ES-I3 (cell line): ENCODE results near the gene KLHL25.
"Not testable (repeated sequence)": the region's sequence is repeated elsewhere in the genome, so short reads cannot be mapped to it uniquely, and the experiment has no call there.

Experiments used
- H3K36me3 ChIP-seq: 2 replicates; pipeline ENCODE4 v1.6.1; 2013; ENCODE audit warnings: mild to moderate bottlenecking, low read length, control low read depth, moderate library complexity; ENCODE audit not compliant: insufficient read depth
- H3K4me1 ChIP-seq: 2 replicates; pipeline ENCODE4 v1.6.1; 2013; ENCODE audit warnings: mild to moderate bottlenecking, control low read depth, low read length; ENCODE audit not compliant: insufficient read depth
- H3K9ac ChIP-seq: 2 replicates; pipeline ENCODE4 v1.6.1; 2013; ENCODE audit warnings: low read depth, mild to moderate bottlenecking, low read length, moderate library complexity
- H3K9me3 ChIP-seq: 2 replicates; pipeline ENCODE4 v1.6.1; 2013; ENCODE audit warnings: mild to moderate bottlenecking, low read length, moderate library complexity; ENCODE audit not compliant: control insufficient read depth, insufficient read depth

The KLHL25 gene

DNA sequence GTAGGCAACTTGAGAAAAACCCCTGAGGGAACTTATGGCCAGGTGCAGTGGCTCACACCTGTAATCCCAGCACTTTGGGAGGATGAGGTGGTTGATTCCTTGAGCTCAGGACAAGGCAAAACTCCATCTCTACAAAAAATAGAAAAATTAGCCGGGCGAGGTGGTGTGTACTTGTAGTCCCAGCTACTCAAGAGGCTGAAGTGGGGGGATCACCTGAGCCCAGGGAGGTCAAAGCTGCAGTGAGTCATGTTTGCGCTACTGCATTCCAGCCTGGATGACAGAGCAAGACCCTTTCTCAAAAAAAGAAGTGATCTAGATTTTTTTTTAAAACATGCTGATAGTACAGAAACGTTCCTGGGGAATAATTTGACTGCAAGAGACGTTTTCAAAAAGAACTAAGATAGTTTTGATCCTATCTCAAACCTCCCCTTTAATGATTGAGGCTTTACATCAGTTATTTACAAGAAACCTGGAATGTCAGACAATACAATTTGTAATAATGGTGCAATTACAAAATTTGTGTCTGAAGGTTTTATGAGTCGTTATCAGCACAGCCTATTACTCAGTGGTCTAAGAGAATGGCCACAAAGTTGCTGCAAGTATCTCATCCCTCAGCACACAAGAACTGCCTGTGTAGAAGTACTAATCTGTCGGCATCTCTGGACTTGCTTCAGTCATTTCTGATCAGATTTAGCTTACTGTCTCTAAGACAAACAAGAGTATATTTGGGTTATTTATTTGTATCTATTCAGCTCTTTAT, 32.2 kb upstream of the KLHL25 start:
- H3K4me1 ChIP-seq = no peaks in the 10 kb centered on the region
- no peak overlapping the region for H3K9ac ChIP-seq
- H3K9me3 ChIP-seq = no peaks in the 10 kb centered on the region
- H3K36me3 ChIP-seq = no peaks in the 10 kb centered on the region

DNA sequence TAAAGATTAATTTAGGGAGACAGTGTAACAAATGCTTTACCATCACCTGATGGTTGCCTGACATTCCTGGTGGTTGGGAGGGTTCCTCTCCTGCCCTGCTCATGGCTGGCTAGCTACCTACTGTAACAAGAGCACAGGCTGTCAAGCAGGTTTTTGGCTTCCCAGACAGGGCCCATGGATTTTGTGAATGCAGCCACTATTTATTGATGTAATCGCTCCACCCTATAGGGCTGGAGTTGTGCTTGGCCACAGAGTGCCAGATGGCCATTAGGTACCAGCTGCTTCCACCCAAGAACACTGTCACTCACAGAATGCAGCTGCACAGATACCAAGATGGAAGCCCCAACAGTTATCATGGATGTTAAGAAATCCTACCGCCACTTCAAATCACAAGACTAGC, 31.0 kb upstream of the KLHL25 start:
- no peaks in the 10 kb centered on the region for H3K4me1 ChIP-seq
- H3K36me3 ChIP-seq = no peaks in the 10 kb centered on the region
- H3K9me3 ChIP-seq = no peaks in the 10 kb centered on the region
- no peak overlapping the region for H3K9ac ChIP-seq

DNA sequence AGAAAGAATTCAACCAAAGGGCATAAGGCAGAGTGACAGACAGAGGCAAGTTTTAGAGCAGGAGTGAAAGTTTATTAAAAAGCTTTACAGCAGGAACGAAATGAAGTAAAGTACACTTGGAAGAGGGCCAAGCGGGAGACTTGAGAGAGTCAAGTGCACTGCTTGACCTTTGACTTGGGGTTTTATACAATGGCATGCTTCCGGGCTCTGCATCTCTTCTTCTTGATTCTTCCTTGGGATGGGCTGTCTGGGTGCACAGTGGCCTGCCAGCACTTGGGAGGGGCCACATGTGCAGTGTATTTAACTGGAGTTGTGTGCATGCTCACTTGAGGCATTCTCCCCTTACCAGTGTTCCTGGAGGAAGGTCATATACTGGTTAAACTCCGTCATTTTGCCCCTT, 30.4 kb upstream of the KLHL25 start:
- H3K36me3 ChIP-seq = no peaks in the 10 kb centered on the region
- H3K9ac ChIP-seq = no peak overlapping the region
- H3K4me1 ChIP-seq = no peaks in the 10 kb centered on the region
- H3K9me3 ChIP-seq = no peaks in the 10 kb centered on the region

DNA sequence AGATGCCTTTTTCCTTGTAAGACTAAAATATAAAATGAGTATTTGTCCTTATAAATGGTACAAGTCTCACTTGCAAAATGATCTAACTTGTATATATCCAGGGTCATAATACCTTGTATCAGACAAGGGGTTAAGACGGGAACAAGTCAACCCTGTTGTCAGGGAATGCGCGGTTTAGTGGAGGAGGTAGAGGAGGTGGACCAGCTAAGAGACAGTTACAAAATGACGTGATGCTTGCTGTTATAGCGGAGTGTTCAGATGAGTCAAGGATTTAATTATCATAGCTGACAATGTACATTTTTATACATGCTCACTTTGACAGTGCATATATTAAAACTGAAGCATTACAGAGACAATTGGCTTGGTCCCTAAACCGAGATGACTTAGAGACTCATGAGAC, 26.8 kb upstream of the KLHL25 start:
- no peaks in the 10 kb centered on the region for H3K36me3 ChIP-seq
- no peaks in the 10 kb centered on the region for H3K9me3 ChIP-seq
- H3K9ac ChIP-seq = no peak overlapping the region
- no peaks in the 10 kb centered on the region for H3K4me1 ChIP-seq

DNA sequence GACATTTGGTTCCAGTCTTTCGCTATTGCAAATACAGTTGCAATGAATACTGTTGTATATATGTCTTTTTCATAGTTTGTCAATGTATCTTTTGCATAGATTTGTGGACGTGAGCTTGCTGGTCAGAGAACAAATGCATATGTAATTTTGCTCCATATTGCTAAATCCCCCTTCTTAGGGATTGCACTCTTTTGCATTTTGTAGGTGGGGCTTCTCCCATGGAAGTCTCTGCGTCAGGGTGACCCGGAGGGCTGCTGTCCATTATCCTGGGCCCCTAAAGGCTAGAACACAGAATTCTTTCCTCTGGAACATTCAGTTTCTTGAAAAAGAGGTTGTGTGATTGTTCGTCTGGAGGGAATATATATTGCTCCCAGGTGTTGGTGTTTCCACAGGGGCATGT, 25.2 kb upstream of the KLHL25 start:
- Histone ChIP-seq H3K36me3 (no peaks in the 10 kb centered on the region), H3K4me1 (no peaks in the 10 kb centered on the region), H3K9me3 (no peaks in the 10 kb centered on the region), H3K9ac (no peak overlapping the region)

DNA sequence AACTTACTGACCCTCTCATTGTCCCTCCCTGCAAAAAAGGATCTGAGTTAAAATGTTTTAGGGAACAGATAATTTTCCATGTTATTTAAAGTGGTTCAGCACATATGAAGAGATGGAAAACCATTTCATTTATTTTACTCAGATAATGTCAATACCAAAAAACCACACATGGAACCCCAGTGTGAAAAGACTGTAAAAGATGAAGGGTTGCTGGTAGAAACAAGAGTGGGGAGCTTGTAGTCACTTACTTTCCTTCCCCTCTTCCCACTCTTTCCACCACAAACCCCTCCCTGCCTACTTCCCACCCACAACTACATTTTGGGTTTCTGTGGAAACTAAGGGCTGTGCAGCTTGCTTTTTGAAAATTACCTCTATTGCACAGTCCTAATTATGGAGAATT, 18.5 kb upstream of the KLHL25 start:
- Histone ChIP-seq H3K9ac (no peak overlapping the region), H3K9me3 (no peaks in the 10 kb centered on the region), H3K4me1 (no peaks in the 10 kb centered on the region), H3K36me3 (no peaks in the 10 kb centered on the region)

DNA sequence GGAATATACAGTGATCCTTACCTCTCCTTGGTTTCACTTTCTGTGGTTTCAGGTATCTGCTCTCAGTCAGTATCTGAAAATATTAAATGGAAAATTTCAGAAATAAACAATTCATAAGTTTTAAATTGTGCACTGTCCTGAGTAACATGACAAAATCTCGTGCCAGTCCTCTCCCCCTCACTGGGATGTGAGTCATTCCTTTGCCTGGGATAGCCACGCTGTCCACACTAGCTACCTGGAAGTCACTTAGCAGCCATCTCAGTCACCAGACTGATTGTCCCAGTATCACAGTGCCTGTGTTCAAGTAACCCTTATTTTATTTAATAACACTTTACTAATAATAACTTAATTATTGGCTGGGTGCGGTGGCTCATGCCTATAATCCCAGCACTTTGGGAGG, 15.3 kb upstream of the KLHL25 start:
- Histone ChIP-seq H3K4me1 (no peaks in the 10 kb centered on the region), H3K9me3 (no peaks in the 10 kb centered on the region), H3K36me3 (no peaks in the 10 kb centered on the region), H3K9ac (no peak overlapping the region)

DNA sequence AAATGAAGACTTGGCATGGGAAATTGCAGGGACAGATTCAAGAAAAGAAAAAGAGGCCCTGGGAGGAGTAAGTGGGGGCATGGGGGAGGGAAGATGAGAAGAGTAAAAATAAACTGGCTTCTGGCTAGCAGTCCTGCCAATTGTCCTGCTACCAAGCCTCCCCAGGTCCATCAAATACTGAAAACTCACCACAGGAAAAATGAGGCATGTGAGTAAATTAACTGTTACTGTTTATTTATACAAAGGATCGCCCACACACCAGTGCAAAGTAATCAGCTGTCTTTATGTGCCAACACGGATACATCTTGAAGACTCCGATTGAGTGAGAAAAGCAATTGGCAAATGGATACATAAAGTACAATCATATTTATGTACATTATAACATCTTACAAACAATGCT, 10.7 kb upstream of the KLHL25 start:
- Histone ChIP-seq H3K9ac (no peak overlapping the region), H3K4me1 (no peaks in the 10 kb centered on the region)

DNA sequence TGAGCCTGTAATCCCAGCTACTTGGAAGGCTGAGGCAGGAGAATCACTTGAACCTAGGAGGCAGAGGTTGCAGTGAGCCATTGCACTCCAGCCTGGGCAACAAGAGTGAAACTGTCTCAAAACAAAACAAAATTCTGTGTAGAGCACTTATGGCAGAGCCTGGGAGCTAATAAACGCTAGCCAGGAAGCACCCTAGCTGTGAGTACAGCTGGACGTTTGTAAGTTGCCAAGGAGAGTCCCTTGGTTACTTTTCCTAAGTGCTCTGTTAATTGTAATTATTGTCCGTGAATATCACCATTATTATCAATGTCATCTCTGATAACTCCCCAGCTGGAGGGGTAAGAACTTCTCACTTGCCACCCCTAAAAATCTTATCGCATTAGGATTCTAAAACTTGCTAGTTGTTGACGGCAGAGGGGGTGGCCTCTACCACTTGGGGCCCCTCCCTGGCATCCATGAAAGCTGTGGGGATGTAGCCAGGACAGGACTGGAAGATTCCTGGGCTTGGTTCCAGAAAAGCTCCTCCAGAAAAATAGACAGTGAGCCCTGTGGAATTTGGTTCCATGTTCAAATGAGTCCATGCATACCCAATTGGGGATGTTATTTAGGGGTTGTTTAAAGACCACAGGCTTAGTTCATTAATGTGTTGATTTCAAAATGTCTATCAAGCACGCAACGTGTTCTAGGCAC, 9.9 kb upstream of the KLHL25 start:
- H3K36me3 ChIP-seq = no peaks in the 10 kb centered on the region
- no peaks in the 10 kb centered on the region for H3K9me3 ChIP-seq
- no peak overlapping the region for H3K9ac ChIP-seq
- no peaks in the 10 kb centered on the region for H3K4me1 ChIP-seq

More for the DNA sequence above, 10.7 kb upstream of the KLHL25 start:
- no peaks in the 10 kb centered on the region for H3K36me3 ChIP-seq
- no peaks in the 10 kb centered on the region for H3K9me3 ChIP-seq

DNA sequence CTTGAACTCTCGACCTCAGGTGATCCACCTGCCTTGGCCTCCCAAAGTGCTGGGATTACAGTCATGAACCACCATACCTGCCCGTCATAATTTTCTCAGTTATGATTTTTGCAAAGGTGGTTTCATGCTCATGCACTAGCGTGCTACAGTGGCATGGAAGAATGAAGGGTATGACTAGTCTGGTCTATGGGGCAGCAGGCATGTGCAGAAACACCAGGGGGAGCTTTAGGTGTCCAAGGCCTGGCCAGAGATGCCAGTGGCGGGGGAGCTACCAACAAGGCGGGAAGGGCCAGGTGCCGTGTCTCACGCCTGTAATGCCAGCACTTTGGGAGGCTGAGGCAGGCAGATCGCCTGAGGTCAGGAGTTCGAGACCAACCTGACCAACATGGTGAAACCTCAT, 7.9 kb upstream of the KLHL25 start:
- H3K36me3 ChIP-seq, H3K4me1 ChIP-seq, H3K9me3 ChIP-seq: not testable (repeated sequence)

DNA sequence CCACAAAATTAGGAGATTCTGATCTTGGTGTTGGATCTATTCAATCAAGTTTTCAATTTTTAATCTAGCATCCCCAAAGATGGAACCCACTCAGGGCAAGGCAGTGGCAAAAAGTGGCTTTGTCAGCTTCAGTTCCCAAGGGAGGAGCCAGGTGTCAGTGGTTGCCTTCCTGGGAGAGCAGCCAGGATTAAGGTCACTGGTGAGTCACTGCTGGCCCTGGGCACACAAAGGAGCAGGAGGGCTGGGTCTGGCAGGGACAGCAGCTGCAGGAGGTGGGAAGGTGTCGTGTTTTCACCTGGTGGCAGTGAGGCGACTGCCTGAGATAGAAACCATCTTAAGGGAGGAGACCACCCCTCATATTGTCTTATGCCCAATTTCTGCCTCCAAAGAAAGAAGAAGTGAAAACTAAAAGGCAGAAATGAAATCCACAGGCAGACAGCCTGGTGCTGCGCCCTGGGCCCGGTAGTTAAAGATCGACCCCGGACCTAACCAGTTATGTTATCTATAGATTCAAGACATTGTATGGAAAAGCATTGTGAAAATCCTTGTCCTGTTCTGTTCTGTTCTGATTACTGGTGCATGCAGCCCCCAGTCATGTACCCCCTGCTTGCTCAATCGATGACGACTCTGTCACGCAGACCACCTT, 5.9 kb upstream of the KLHL25 start:
- no peak overlapping the region for H3K9ac ChIP-seq
- H3K4me1 ChIP-seq = no peaks in the 10 kb centered on the region
- H3K36me3 ChIP-seq = no peaks in the 10 kb centered on the region
- H3K9me3 ChIP-seq = no peaks in the 10 kb centered on the region

More for the DNA sequence above, 7.9 kb upstream of the KLHL25 start:
- H3K9ac ChIP-seq = not testable (repeated sequence)

DNA sequence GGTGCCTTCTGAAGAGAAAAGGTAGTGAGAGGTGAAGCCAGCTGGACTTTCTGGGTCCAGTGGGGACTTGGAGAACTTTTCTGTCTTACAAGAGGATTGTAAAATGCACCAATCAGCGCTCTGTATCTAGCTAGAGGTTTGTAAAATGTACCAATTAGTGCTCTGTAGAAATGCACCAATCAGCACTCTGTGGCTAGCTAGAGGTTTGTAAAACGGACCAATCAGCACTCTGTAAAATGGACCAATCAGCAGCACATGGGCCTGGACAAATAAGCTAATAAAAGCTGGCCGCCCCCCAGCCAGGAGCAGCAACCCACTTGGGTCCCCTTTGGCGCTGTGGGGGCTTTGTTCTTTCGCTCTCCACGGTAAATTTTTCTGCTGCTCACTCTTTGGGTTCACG, 1.6 kb upstream of the KLHL25 start:
- not testable (repeated sequence) for H3K4me1 ChIP-seq, H3K9me3 ChIP-seq, H3K36me3 ChIP-seq, H3K9ac ChIP-seq

DNA sequence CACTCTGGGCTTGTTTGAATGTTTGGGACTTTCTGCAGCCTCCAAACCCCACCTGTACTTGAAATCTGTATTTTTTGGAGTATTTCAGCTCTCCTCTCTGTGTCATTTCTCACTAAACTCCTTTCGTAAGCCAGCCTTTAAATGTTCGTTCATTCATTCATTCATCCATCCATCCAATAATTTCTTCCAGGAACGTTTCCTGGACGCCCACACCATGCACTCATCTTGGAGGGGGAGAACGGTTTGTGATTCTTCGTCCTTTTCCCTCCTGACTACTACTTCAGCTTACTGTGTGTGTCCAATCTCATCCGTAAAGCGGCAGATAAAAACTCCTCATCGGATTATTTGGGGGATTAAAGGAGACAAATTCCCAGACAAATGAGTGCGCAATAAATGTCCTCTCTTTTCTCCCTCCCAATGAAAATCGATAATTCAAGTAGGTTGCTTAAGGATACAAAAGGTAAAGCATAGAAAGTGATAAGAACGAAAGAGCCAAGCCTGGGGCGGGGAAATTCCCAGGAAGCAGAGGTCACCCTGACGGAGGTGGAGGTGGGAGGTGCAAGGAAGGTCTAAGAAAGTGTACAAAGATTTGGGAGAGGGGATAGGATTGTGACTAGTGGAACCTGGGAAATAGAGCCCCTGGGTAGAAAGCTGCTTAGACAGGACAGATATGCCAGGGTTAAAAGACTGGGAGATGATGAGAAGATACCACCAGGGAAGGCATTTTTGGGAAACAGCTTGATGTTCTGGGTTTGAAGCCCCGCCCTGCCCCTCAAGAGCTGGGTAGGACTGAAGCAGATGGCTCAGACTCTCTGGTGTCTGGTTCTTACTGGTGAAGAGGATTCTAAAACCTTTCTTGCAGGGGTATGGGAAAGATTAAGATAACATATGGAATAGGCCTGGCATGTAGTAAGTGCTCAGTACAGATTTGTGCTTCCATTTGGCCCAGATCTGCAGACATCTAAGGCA, 896 bp upstream of the KLHL25 start:
- H3K9me3 ChIP-seq = no peaks in the 10 kb centered on the region
- H3K4me1 ChIP-seq = peaks cover 9% of the 10 kb centered on the region
- peak overlapping the region; percentile 62 for H3K9ac ChIP-seq
- no peaks in the 10 kb centered on the region for H3K36me3 ChIP-seq
